Measurements from ENCODE around the gene ARHGAP24.
"Not testable (repeated sequence)": the region's sequence is repeated elsewhere in the genome, so short reads cannot be mapped to it uniquely, and the experiment has no call there.

Gene ARHGAP24

GRCh38 chr4:85784348-85784747 is 309.4 kb downstream of the ARHGAP24 start:
- no peak for DNase-seq

DNA sequence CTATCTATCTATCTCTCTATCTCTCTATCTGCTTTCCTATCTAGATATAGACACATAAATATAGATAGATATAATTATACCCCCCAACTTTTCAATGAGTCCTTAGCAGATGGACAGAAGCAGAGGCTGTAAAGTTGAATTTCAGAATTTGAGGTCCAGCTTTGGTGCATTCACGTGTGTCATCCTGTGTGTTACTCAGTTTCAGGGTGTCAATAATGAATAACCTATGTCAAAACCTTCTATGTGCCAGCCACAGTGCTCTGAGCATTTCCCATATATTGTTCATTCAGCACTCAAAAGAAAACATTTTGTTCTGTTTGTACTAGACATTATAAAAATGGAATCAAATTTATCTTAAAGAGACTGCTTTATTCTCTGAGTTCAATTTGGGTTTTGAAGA is 310.0 kb downstream of the ARHGAP24 start:
- DNase-seq, result no peak

DNA sequence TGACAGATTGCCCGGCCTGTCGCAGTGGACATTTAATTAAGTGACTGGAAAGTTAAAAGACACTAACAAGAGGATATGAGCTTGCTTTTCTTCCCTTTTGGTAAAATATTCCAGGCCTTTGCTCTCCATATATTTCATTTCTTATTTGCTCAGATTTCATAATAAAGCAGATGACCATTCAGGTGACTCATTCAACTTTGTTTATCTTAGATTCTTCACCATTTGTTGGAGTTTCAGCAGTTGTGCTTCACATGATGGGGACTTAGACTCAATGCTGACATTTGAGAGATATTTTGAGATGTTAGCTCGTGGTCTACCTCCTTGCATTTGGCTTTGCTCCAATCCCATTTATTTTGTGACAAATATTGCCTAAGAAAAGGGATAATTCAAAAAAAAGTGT is 312.2 kb downstream of the ARHGAP24 start:
- peak in 1 of 2 experiments; percentile 0 for DNase-seq

DNA sequence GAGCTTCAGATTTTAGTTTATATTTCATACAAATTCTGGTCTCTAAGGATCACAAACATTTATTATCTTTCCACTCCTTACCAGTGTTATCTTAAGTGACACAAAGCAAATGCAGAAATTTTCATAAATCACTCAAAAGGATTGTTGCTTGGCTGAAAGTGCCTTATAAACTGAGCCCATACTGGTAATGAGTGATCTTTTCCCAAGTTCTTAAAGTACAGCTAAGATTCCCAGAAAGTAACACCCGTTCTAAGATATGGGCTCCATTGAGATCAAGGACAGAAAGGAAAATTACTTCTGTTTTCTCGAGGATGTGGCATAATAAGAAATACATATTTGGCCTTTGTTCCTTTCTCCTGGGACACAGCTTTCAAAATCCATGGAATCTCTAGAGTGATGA is 313.7 kb downstream of the ARHGAP24 start:
- DNase-seq, result no peak

- no peak for DNase-seq
These were observed 314.3 kb downstream of the ARHGAP24 start for GRCh38 chr4:85789241-85789640.

- no peak for DNase-seq
These were observed 315.6 kb downstream of the ARHGAP24 start for GRCh38 chr4:85790582-85790981.

GRCh38 chr4:85792376-85793232 is 317.7 kb downstream of the ARHGAP24 start:
- no peak for DNase-seq

GRCh38 chr4:85793233-85793585 is 318.3 kb downstream of the ARHGAP24 start:
- DNase-seq, result no peak

DNA sequence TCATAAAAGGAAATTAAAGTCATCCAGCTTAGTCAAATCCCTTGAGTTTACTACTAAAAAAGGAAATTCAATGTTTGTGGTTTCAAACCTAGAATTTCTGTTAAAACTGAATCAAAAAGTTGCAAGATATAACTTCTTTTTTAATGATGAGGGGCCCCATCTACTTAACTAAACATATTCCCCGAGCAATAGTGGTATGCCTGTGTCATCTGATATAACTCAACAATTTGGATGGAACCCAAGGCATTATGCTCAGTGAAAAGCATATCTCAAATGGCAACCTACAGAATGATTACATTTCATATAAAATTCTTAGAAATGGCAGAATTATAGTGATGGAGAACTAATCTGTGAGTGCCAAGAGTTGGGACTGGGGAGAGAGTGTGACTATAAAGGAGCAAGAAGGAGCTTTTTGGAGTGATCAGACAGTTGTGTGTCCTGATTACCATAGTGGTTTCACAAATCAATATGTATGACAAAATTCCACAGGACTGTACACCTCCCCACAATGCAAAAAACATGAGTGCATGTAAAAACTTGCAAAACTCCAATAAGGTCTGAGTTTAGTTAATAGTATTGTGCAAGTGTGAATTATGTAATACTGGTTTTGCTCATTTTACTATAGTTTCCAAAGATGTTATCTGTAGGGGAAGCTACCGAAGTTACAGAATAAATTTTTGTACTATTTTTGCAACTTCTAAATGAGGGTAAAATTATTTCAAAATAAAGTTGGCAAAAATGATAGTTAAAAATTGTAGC is 323.2 kb downstream of the ARHGAP24 start:
- DNase-seq, result no peak

GRCh38 chr4:85803856-85804255 is 328.9 kb downstream of the ARHGAP24 start:
- DNase-seq, result no peak

GRCh38 chr4:85805891-85806290 is 330.9 kb downstream of the ARHGAP24 start:
- no peak for DNase-seq

GRCh38 chr4:85806334-85806733 is 331.4 kb downstream of the ARHGAP24 start:
- no peak for DNase-seq

DNA sequence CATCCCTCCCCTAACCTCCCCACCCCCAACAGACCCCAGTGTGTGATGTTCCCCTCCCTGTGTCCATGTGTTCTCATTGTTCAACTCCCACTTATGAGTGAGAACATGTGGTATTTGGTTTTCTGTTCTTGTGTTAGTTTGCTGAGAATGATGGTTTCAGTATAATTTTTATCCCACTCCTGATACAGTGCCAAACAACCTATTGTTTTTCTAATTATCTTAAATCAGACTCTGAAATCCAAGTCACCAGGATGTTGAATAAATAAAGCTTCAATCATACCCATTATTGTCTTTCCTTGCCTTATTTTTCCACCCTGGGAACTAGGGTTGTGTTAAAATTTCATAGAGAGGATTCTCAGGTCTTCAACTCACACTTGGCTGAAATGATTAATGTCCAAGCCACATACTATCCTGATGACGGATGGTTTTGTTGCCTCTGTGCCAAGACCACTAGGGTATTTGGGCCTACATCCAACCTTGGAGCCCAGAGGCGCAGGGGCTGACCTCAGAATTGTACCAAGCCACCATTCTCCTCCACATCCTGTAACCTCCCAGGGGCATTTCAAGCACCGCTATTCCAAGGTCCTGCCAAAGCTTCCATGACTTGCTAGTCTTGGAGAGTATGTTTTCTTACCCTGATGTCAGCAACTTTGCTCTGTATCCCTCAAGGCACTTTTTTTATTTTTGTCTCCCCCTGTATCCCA is 332.4 kb downstream of the ARHGAP24 start:
- DNase-seq, result no peak

GRCh38 chr4:85808104-85808503 is 333.2 kb downstream of the ARHGAP24 start:
- DNase-seq, result no peak

DNA sequence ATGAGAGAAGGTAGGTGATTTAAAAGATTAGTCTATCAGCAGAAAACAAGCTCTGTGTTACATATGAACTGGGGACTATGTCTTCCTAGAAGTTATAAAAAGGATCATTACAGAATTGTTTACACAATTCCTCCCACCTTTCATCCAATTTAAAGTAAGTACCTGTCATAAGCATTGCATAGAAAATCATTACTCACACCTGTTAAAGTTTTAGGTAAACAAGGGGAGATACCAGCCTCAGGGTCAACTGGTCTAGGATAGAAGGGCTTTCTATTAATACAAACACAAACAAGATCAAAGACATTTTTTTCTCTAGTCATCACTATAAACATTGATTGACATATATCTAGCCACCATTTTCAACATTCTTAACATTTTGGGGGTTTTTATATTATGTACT is 333.9 kb downstream of the ARHGAP24 start:
- DNase-seq, result no peak

- DNase-seq, result no peak
These were observed 337.8 kb downstream of the ARHGAP24 start for GRCh38 chr4:85812776-85813175.

DNA sequence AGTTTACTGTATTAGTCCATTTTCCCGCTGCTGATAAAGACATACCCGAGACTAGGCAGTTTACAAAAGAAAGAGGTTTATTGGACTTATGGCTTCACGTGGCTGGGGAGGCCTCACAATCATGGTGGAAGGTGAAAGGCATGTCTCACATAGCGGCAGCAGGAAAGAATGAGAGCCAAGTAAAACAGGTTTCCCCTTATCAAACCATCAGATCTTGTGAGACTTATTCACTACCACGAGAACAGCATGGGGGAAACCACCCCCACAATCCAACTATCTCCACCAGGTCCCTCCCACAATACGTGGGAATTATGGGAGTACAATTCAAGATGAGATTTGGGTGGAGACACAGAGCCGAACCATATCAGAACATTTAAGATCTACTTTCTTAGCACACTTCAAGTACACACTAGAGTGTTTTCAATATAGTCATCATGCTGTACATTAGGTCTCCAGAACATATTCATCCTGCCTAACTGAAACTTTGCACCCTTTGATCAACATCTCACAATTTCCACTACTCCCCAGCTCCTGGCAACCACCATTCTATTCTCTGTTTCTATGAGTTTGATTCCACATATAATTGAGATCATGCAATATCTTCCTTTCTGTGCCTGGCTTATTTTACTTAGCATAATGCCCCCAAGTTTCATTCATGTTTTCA is 341.0 kb downstream of the ARHGAP24 start:
- no peak for DNase-seq

GRCh38 chr4:85818700-85819099 is 343.8 kb downstream of the ARHGAP24 start:
- no peak for DNase-seq

DNA sequence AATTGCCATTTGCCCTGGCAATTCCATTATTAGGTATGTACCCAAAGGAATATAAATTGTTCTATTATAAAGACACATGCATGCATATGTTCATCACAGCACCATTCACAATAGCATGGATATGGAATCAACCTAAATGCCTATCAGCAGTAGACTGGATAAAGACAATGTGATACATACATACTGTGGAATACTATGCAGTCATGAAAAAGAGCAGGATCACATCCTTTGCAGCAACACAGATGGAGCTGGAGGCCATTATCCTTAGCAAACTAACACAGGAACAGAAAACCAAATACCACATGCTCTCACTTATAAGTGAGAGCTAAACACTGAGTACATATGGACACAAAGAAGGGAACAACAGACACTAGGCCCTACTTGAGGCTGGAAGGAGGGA is 345.2 kb downstream of the ARHGAP24 start:
- not testable (repeated sequence) for DNase-seq

DNA sequence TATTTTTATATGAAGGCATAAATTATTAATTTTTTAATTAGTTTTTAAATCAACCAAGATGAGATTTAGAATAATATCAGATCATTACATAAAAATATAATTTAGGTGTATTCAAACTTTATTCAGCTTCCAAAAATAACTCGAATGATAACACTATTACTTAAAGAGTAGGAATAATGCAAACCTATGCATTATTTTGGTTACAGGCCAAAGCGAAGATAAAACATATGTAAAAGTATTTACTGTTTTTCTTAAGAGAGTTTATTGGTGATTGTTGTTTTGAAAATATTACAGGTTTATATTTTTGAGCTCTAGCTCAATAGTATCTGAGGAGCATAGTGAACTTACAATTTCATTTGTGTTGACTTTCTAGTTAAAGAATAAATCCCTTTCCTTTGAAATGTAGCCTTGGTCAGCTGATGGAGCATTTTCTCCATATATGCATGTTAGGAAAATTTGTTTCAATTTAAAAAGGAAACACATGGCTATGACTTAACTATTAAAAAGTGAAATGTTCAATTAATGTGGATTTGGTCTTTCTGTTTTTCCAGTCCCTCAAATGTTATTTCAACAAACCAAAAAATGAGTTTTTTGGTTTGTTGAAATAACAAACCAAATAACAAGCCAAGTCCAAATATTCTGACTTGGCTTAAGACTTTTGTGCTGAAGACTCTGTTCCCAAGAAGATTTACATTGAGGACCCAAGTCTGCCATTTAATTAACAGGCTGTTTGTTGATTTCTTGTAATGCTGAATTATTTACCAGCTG is 346.9 kb downstream of the ARHGAP24 start:
- no peak for DNase-seq

- no peak for DNase-seq
These were observed 348.3 kb downstream of the ARHGAP24 start for GRCh38 chr4:85823295-85823694.

Measured in SW 1271 (cell line).